IMR-90 (cell line): ENCODE measurements around the gene CLEC11A.

Experiments
- CEBPB ChIP-seq: IDR thresholded peaks from 2 replicates; pipeline ENCODE4 v1.6.1; 2012; ENCODE audit warnings: low read depth, low read length, improper control_type of control experiment
- CHD1 ChIP-seq: IDR thresholded peaks from 2 replicates; pipeline ENCODE4 v1.6.1; 2012; ENCODE audit warnings: low read depth, low read length, improper control_type of control experiment
- MXI1 ChIP-seq: IDR thresholded peaks from 2 replicates; pipeline ENCODE4 v1.6.1; 2012; ENCODE audit warnings: low read depth, mild to moderate bottlenecking, low read length, moderate library complexity, borderline replicate concordance
- POLR2A ChIP-seq: IDR thresholded peaks from 2 replicates; pipeline ENCODE4 v1.6.1; 2012; ENCODE audit warnings: mild to moderate bottlenecking, low read depth, low read length
- RFX5 ChIP-seq: IDR thresholded peaks from 2 replicates; pipeline ENCODE4 v1.8.0; 2012; ENCODE audit warnings: low read depth, mild to moderate bottlenecking, low read length, moderate library complexity
- TF ChIP-seq, protein P1 (sequence below): conservative IDR thresholded peaks from 2 replicates; pipeline ENCODE4 v1.5.1; 2012; ENCODE audit warnings: mild to moderate bottlenecking, low read depth, low read length, improper control_type of control experiment

DNA sequence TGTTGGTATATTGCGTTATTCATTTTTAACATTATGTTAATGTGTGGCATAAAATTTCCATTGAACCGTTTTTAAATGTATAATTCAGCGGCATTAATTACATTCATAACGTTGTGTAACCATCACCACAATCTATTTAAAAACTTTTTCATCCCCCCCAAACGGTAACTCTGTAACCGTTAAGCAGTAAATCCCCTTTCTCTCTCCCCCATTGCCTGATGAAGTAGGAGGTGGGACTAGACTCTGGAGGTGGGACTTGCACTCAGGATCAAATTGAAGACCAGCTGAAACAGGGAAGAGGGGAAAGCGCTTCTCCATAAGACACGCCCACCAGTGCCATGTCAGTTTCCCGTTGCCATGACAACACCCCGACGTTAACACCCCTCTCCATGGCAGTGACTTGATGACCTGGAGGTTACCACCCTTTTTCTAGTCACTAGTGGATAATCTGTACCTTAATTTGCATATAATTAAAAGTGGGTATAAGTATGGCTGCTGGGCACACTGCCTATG is 16.8 kb downstream of the CLEC11A start:
- no peak for TF ChIP-seq RFX5
- TF ChIP-seq, protein P1, sequence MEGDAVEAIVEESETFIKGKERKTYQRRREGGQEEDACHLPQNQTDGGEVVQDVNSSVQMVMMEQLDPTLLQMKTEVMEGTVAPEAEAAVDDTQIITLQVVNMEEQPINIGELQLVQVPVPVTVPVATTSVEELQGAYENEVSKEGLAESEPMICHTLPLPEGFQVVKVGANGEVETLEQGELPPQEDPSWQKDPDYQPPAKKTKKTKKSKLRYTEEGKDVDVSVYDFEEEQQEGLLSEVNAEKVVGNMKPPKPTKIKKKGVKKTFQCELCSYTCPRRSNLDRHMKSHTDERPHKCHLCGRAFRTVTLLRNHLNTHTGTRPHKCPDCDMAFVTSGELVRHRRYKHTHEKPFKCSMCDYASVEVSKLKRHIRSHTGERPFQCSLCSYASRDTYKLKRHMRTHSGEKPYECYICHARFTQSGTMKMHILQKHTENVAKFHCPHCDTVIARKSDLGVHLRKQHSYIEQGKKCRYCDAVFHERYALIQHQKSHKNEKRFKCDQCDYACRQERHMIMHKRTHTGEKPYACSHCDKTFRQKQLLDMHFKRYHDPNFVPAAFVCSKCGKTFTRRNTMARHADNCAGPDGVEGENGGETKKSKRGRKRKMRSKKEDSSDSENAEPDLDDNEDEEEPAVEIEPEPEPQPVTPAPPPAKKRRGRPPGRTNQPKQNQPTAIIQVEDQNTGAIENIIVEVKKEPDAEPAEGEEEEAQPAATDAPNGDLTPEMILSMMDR, result no peak
- TF ChIP-seq CHD1, result no peak
- no peak for TF ChIP-seq MXI1
- no peak for TF ChIP-seq POLR2A
- no peak for TF ChIP-seq CEBPB
